Activated CD4-positive, alpha-beta T cell treated with anti-CD3 and anti-CD28 coated beads for 36 hours (primary cell): ENCODE measurements around the gene UPB1. TPM values are rescaled to one million over a fixed set of nuclear protein-coding genes. Genes with fewer than 3 reads are reported as not detected.
"Not testable (repeated sequence)": the region's sequence is repeated elsewhere in the genome, so short reads cannot be mapped to it uniquely, and the experiment has no call there.

Source experiments
- ATAC-seq: fragments of 200-7000 bp; cut with Tn5 transposase; one replicate; pipeline ENCODE4 v1.10.0; 2021; ENCODE audit warnings: mild to moderate bottlenecking, moderate library complexity
- CTCF ChIA-PET: fragments of 350-600 bp; sonication (Branson Sonifier 250); formaldehyde crosslinking; loops from one replicate; lab custom pipeline; 2021; ENCODE audit warnings: antibody characterized with exemption; lab: Charles Lee
- POLR2A ChIA-PET: fragments of 350-600 bp; sonication (Branson Sonifier 250); formaldehyde crosslinking; loops from one replicate; lab custom pipeline; 2021; ENCODE audit warnings: antibody characterized with exemption, inconsistent platforms; lab: Charles Lee
- DNase-seq: peaks from one replicate; pipeline ENCODE4 v3.0.0-alpha.2; 2020
- H3K27ac Mint-ChIP-seq: one replicate; pipeline ENCODE4 v1.8.0; 2021; ENCODE audit warnings: mixed read lengths
- H3K27me3 Mint-ChIP-seq: one replicate; pipeline ENCODE4 v1.8.0; 2021; ENCODE audit warnings: mixed read lengths
- H3K36me3 Mint-ChIP-seq: one replicate; pipeline ENCODE4 v1.8.0; 2021; ENCODE audit warnings: low read depth, mixed read lengths
- H3K4me1 Mint-ChIP-seq: one replicate; pipeline ENCODE4 v1.8.0; 2021; ENCODE audit warnings: mixed read lengths
- H3K4me3 Mint-ChIP-seq: one replicate; pipeline ENCODE4 v1.8.0; 2021; ENCODE audit warnings: mild to moderate bottlenecking, moderate library complexity, mixed read lengths
- H3K9me3 Mint-ChIP-seq: one replicate; pipeline ENCODE4 v1.8.0; 2021; ENCODE audit warnings: low read depth, mixed read lengths
- intact Hi-C, 2 experiments: fragments of 100-400 bp; cut with DNase I in 1 of 2; cut with micrococcal nuclease in 1 of 2; formaldehyde crosslinking; loops; one replicate each; pipeline versions ENCODE4 v1.14.2 to v1.15.1; 2022 to 2024; cut with DNase I, micrococcal nuclease
- total RNA-seq, 2 experiments: library from RNA; stranded (reverse); gene quantifications; one replicate each; pipeline ENCODE4 v1.2.3, GENCODE V29; 2021

The UPB1 gene
- total RNA-seq, 2 experiments from 2014 or later, result 0.16 to 0.28 TPM

DNA sequence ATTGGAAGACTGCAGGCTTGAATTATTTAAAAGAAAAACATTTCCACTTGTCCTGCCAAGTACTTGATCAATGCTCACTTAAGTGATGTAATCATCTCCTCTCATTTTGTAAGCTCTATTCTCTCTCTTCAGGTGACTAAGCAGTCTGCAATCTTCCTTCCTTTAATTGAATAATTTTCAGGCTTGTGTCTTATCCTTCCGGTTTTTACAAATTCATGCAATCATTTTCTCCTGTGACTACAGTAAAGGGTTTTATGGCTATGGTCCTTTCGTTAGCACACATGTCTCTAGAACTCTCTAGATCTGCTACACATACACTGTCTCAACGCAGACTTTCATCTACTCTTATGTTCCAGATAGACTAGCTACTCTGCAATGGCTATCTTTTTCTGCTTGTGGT is 12.6 kb upstream of the UPB1 start:
- POLR2A ChIA-PET, result no interaction called here
- ATAC-seq, result no peak

DNA sequence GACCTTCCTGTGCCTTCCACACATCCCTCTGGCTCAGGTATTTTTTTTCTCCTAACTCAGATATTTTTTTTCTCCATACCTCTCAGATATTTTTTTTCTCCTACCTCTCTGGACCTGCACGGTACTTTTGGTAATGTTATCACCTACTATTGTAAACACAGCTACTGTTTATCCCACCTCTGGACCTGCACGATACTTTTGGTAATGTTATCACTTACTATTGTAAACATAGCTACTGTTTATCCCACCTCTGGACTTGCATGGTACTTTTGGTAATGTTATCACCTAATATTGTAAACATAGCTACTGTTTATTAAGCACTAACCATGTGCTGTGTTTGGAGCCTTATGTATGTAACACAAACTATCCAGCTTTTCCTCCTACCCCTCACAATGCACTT is 12.1 kb upstream of the UPB1 start:
- ChIA-PET POLR2A (no interaction called here), CTCF (interaction anchor here (1.1 kb wide), 1 partner anchor 77 kb away, joined by 3 read pairs; no protein-coding TSS in a partner anchor)
- ATAC-seq (no peak), DNase-seq (no peak)
- Mint-ChIP-seq H3K9me3 (no peaks in the 10 kb centered on the region), H3K4me3 (no peak overlapping the region), H3K36me3 (no peaks in the 10 kb centered on the region), H3K27me3 (no peaks in the 10 kb centered on the region), H3K27ac (peak overlapping the region; percentile 33), H3K4me1 (peaks cover 26% of the 10 kb centered on the region)
- intact Hi-C loops, result no loop called here

More for the DNA sequence above, 12.6 kb upstream of the UPB1 start:
- intact Hi-C loops, result no loop called here
- Mint-ChIP-seq H3K4me3 (no peak overlapping the region), H3K27ac (peak overlapping the region; percentile 33), H3K27me3 (no peaks in the 10 kb centered on the region), H3K9me3 (no peaks in the 10 kb centered on the region), H3K4me1 (peaks cover 26% of the 10 kb centered on the region), H3K36me3 (no peaks in the 10 kb centered on the region)
- CTCF ChIA-PET, result interaction anchor here (1.1 kb wide), 1 partner anchor 77 kb away, joined by 3 read pairs; no protein-coding TSS in a partner anchor
- DNase-seq, result no peak

DNA sequence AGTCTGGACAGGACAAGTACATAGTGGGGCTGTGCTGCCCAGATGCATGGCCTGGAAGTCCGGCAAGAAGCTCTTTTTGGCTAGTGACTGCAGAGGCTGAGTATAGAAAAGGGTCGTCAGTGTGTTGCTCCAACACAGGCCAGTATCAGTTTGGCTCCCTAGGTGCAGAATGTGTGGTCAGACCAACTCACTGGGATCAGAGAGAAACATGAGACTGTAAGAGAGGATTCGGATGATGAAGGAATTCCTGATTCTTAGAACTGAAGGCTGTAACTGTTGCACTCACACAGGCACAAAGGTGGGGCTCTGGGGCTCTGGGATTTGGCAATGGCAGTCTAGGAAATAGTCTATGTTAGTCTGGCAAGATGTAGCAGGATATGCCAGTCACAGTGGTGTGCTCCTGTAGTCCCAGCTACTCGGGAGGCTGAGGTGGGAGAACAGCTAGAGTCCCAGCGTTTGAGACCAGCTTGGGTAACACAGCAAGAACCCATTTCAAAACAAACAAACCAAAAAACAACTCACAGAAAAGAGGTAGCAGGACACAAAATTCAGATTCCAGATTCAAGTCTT is 11.1 kb upstream of the UPB1 start:
- H3K27me3 Mint-ChIP-seq, result no peaks in the 10 kb centered on the region
- H3K4me1 Mint-ChIP-seq, result peaks cover 26% of the 10 kb centered on the region
- no peaks in the 10 kb centered on the region for H3K9me3 Mint-ChIP-seq
- POLR2A ChIA-PET, result interaction anchor here (0.6 kb wide), 1 partner anchor 19 kb away, joined by 3 read pairs; no protein-coding TSS in a partner anchor
- H3K27ac Mint-ChIP-seq, result no peak overlapping the region
- no peaks in the 10 kb centered on the region for H3K36me3 Mint-ChIP-seq
- H3K4me3 Mint-ChIP-seq, result no peak overlapping the region
- DNase-seq (no peak), ATAC-seq (no peak)
- CTCF ChIA-PET, result interaction anchor here (0.6 to 0.7 kb wide), 3 partner anchors 10 to 1228 kb away, joined by 3 to 4 read pairs (median 3); no protein-coding TSS in a partner anchor
- intact Hi-C loops, result no loop called here

DNA sequence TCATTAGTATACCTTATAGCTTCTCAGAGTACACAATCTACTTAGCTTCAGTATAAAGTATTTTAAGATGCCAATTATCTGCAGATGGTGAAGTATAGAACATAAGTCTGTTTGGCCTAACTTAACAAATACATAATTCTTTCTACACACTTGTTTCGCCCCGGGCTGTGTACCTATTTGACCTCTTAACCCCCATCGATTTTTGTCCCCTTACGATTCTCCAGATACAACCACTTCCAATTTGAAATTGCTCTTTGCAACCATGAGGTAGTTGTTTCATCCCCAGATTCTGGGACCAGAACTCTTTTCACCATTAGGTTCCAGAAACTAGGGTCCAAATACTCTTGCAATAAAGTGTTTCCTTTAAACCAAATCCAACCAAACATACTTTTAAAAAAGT is 10.0 kb upstream of the UPB1 start:
- H3K27ac Mint-ChIP-seq, result no peak overlapping the region
- no peaks in the 10 kb centered on the region for H3K36me3 Mint-ChIP-seq
- POLR2A ChIA-PET, result no interaction called here
- no peak overlapping the region for H3K4me3 Mint-ChIP-seq
- intact Hi-C loops, result loop anchor here (5.0 kb wide), 1 partner anchor 213 kb away; the partner anchor contains the start of gene SPECC1L (in 2 of the 2)
- H3K4me1 Mint-ChIP-seq, result peaks cover 26% of the 10 kb centered on the region
- ATAC-seq, result no peak
- H3K27me3 Mint-ChIP-seq, result no peaks in the 10 kb centered on the region
- CTCF ChIA-PET, result interaction anchor here (1.4 kb wide), 1 partner anchor 18 kb away, joined by 4 read pairs; no protein-coding TSS in a partner anchor
- no peak for DNase-seq
- H3K9me3 Mint-ChIP-seq, result no peaks in the 10 kb centered on the region

DNA sequence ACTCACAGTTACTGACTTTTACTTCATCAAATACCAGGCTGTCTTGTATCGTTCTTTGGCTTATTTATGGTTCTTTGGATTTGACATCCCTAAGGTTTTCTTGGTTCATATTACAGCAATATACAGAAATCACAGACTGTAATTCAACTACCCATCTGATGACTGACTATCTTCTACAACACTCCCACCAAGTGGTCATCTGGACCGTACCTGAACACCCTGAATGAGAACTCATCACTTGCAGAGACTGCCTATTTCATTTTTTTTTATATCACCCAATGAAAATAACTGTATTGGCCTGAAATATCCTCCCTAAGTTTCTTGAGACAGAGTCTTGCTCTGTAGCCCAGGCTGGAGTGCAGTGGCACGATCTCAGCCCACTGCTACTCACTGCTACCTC is 9.5 kb upstream of the UPB1 start:
- ATAC-seq (no peak), DNase-seq (no peak)
- intact Hi-C loops, result loop anchor here (1.0 to 5.0 kb wide), 5 partner anchors 51 to 213 kb away; partner anchors contain the start of genes ADORA2A (in 2 of the 2) and SPECC1L (in 2 of the 2)
- H3K4me3 Mint-ChIP-seq, result no peak overlapping the region
- POLR2A ChIA-PET, result interaction anchor here (0.9 to 1.0 kb wide), 2 partner anchors 52 to 58 kb away, joined by 3 to 4 read pairs; partner anchors contain the start of gene ADORA2A
- no peaks in the 10 kb centered on the region for H3K36me3 Mint-ChIP-seq
- no peak overlapping the region for H3K27ac Mint-ChIP-seq
- H3K27me3 Mint-ChIP-seq, result no peaks in the 10 kb centered on the region
- peaks cover 26% of the 10 kb centered on the region for H3K4me1 Mint-ChIP-seq
- H3K9me3 Mint-ChIP-seq, result no peaks in the 10 kb centered on the region
- CTCF ChIA-PET, result interaction anchor here (1.4 kb wide), 1 partner anchor 17 kb away, joined by 4 read pairs; no protein-coding TSS in a partner anchor

DNA sequence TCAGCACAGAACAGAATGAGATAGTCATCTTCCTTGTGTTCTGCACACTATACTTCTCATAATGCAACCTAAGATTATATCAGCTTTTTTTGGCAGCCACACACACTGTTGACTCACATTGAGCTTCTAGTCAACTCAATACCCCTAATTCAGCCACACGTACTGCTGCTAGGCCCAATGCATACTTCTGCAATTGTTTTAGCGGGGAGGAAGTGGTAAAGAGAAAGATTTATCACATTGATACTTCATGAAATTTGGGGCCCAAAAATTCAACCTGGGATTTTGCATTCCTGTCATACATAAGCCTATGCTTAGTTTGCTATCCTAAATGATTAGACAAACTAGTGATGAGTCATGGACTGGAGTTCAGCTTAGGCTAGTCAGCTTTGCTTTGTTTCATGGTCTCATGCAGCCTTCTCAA is 8.6 kb upstream of the UPB1 start:
- Mint-ChIP-seq H3K36me3 (no peaks in the 10 kb centered on the region), H3K9me3 (no peaks in the 10 kb centered on the region), H3K4me1 (peaks cover 26% of the 10 kb centered on the region), H3K4me3 (no peak overlapping the region), H3K27ac (peak overlapping the region; percentile 35), H3K27me3 (no peaks in the 10 kb centered on the region)
- DNase-seq, result peak; percentile 62
- intact Hi-C loops, result loop anchor here (1.0 to 5.0 kb wide), 5 partner anchors 52 to 214 kb away; partner anchors contain the start of genes ADORA2A (in 2 of the 2) and SPECC1L (in 2 of the 2)
- POLR2A ChIA-PET, result interaction anchor here (0.6 to 1.0 kb wide), 7 partner anchors 10 to 214 kb away, joined by 3 to 4 read pairs (median 3); partner anchors contain the start of gene ADORA2A
- peak; percentile 96 for ATAC-seq
- CTCF ChIA-PET, result interaction anchor here (0.6 to 1.4 kb wide), 2 partner anchors 16 to 197 kb away, joined by 3 to 4 read pairs; no protein-coding TSS in a partner anchor

DNA sequence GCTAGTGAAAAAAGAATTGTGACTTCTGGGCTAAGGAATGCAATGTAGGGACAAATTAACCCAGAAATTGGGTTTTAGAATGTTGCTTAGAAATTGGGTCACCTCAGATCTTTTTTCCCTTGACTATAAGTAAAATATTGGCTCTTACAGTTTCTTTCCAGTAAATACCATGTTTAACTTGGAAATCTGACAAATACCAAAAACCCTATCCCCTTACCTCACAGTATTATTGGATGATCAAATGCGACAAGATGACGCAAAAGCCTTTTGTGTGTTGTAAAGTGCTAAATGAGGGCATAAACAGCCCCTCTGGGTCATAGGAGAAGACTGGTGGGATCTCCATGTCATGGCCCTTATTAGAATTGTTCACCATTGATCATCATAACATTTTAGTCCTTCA is 6.1 kb upstream of the UPB1 start:
- ATAC-seq (no peak), DNase-seq (no peak)
- ChIA-PET POLR2A (no interaction called here), CTCF (no interaction called here)
- H3K9me3 Mint-ChIP-seq, result no peaks in the 10 kb centered on the region
- H3K27me3 Mint-ChIP-seq, result peaks cover 10% of the 10 kb centered on the region
- H3K36me3 Mint-ChIP-seq, result no peaks in the 10 kb centered on the region
- H3K27ac Mint-ChIP-seq, result no peak overlapping the region
- H3K4me3 Mint-ChIP-seq, result no peak overlapping the region
- peaks cover 17% of the 10 kb centered on the region for H3K4me1 Mint-ChIP-seq
- intact Hi-C loops, result loop anchor here (5.0 kb wide), 1 partner anchor 217 kb away; the partner anchor contains the start of gene SPECC1L (in 2 of the 2)

DNA sequence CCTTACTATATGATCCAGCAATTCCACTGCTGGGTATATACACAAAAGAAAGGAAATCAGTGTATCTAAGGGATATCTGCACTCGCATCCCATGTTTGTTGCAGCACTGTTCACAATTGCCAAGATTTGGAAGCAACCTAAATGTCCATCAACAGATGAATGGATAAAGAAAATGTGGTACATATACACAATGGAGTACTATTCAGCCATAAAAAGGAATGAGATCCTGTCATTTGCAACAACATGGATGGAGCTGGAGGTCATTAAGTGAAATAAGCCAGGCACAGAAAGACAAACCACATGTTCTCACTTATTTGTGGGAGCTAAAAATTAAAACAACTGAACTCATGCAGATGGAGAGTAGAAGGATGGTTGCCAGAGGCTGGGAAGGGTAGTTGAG is 5.7 kb upstream of the UPB1 start:
- peaks cover 17% of the 10 kb centered on the region for H3K4me1 Mint-ChIP-seq
- H3K36me3 Mint-ChIP-seq, DNase-seq, ATAC-seq, POLR2A ChIA-PET, H3K27ac Mint-ChIP-seq, CTCF ChIA-PET, H3K9me3 Mint-ChIP-seq, H3K4me3 Mint-ChIP-seq: not testable (repeated sequence)
- peaks cover 11% of the 10 kb centered on the region for H3K27me3 Mint-ChIP-seq
- intact Hi-C loops, result loop anchor here (5.0 kb wide), 1 partner anchor 217 kb away; the partner anchor contains the start of gene SPECC1L (in 2 of the 2)

DNA sequence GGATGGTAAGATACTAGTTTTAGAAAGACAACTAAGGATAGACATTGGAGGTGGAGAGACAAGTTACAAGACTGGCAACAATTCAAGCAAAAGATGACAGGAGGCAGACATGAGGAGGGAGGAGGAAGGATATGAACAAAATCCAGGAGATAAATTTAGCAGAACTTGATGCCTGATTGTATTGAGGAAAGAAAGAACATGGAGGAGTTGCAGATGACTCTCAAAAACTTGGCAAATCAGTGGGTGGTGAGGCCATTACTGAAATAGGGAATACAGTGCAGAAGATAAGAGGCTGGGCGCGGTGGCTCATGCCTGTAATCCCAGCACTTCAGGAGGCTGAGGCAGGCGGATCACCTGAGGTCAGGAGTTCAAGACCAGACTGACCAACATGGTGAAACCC is 2.7 kb upstream of the UPB1 start:
- no peaks in the 10 kb centered on the region for H3K9me3 Mint-ChIP-seq
- H3K27me3 Mint-ChIP-seq, result peaks cover 26% of the 10 kb centered on the region
- CTCF ChIA-PET, result no interaction called here
- POLR2A ChIA-PET, result no interaction called here
- H3K4me3 Mint-ChIP-seq, result no peak overlapping the region
- H3K36me3 Mint-ChIP-seq, result no peaks in the 10 kb centered on the region
- ATAC-seq (no peak), DNase-seq (no peak)
- H3K27ac Mint-ChIP-seq, result no peak overlapping the region
- intact Hi-C loops, result no loop called here
- no peaks in the 10 kb centered on the region for H3K4me1 Mint-ChIP-seq

DNA sequence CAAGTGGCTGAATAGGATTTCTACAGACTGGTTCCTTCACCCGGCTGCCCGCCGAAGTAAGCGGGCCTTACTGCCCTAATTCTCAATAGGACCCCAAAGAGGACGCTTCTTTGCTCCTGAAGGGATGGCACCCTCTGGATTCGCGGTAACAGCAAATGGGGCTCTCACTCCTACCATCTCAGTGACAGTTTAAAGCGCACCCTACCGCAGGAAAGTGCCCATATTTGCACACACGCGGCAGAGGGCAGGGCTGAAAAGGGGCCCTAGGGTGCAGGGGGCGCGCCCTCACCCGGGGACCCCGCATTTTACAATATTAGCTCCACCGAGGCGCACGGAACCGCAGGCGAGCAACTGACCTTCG is 985 bp upstream of the UPB1 start:
- ATAC-seq (no peak), DNase-seq (no peak)
- intact Hi-C loops, result no loop called here
- ChIA-PET POLR2A (no interaction called here), CTCF (interaction anchor here (0.9 to 1.4 kb wide), 2 partner anchors 33 to 74 kb away, joined by 3 to 5 read pairs; no protein-coding TSS in a partner anchor)
- Mint-ChIP-seq H3K27me3 (peaks cover 26% of the 10 kb centered on the region), H3K27ac (no peak overlapping the region), H3K4me1 (peaks cover 9% of the 10 kb centered on the region), H3K9me3 (no peaks in the 10 kb centered on the region), H3K4me3 (no peak overlapping the region), H3K36me3 (no peaks in the 10 kb centered on the region)

DNA sequence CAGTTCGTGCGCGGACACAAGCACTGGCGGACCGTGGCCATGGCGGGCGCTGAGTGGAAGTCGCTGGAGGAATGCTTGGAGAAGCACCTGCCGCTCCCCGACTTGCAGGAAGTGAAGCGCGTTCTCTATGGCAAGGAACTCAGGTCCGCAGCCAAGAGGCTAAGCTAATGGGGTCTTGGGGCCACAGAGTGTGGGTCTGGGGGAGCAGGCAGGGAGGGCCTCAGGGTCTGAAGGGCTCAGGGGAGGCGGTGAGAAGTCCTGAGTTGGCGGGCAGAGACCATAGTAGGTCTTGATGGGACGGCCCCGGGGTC is 188 bp downstream of the UPB1 start:
- CTCF ChIA-PET, result no interaction called here

More for the DNA sequence above, 188 bp downstream of the UPB1 start:
- H3K36me3 Mint-ChIP-seq, result no peaks in the 10 kb centered on the region
- peaks cover 9% of the 10 kb centered on the region for H3K4me1 Mint-ChIP-seq
- POLR2A ChIA-PET, result no interaction called here
- DNase-seq (no peak), ATAC-seq (no peak)
- no peaks in the 10 kb centered on the region for H3K9me3 Mint-ChIP-seq
- H3K27me3 Mint-ChIP-seq, result peaks cover 26% of the 10 kb centered on the region
- no peak overlapping the region for H3K27ac Mint-ChIP-seq
- intact Hi-C loops, result no loop called here
- H3K4me3 Mint-ChIP-seq, result no peak overlapping the region
